T-helper 22 cell (primary cell): ENCODE measurements around the gene KRTAP10-9.
"Not testable (repeated sequence)": the region's sequence is repeated elsewhere in the genome, so short reads cannot be mapped to it uniquely, and the experiment has no call there.

Source experiments
- DNase-seq: peaks from one replicate; pipeline ENCODE4 v3.0.0-alpha.2; 2020; ENCODE audit warnings: low read depth

Gene KRTAP10-9, protein sequence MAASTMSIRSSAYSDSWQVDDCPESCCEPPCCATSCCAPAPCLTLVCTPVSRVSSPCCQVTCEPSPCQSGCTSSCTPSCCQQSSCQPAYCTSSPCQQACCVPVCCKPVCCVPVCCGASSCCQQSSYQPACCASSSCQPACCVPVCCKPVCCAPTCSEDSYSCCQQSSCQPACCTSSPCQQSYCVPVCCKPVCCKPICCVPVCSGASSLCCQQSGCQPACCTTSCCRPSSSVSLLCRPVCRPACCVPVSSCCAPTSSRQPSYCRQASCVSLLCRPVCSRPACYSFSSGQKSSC

DNA sequence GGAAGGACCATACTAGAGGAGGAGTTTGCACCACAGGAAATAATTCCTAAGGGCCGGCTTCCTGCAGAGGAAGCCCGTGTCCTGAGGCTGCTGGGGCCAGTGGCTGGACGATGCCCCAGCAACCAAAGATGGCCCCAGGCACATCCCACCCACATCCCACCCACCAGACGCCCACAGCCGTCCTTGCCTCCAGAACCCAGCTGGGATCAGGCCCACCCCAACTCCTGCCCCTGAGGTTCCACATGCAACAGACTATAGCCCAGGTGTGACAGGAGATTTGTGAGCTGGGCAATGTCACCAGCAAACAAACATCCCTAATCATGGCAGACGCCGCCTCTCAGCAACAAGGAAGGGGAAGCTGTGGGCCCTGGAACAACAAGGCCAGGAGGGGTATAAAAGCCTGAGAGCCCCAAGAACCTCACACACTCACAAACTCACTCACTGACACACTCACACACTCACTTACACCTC, at the start of gene KRTAP10-9:
KRTAP10-9 (plus strand) TSS at position 421 of the 471 bp plus-strand sequence. CDS start 79 bp downstream, outside the sequence.
- DNase-seq = no peak

DNA sequence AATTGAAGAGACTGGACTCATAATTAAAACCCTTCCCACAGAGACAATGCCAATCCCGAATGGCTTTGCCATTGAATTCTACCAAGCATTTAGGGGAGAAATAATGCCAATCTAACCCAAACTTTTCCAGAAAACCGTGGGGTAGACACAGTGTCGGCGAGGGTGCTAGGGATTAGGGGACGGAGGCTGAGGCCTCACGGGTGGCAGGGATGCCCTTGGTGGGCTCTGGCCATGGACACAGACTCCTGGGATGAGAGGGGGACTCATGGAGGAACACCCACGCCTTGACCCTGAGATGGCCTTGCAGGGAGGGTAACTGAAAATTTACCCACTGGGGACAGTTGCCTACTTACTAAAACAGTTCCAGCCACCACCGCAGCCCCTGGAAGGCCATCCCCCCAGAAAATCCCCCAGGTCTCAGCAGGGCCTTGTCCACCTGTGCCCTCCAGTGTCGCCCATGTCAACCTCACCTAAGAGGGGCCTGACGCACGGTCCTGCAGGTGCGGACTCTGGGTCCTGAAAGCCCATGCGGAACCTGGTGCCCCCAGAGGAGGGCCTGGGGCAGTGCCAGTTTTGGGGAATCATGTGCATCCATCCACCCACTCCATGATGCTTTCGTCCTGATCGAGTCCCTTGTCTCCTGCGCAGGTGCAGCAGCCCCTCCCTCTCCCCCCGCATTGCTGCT, 48.4 kb upstream of the KRTAP10-9 start:
- no peak for DNase-seq

DNA sequence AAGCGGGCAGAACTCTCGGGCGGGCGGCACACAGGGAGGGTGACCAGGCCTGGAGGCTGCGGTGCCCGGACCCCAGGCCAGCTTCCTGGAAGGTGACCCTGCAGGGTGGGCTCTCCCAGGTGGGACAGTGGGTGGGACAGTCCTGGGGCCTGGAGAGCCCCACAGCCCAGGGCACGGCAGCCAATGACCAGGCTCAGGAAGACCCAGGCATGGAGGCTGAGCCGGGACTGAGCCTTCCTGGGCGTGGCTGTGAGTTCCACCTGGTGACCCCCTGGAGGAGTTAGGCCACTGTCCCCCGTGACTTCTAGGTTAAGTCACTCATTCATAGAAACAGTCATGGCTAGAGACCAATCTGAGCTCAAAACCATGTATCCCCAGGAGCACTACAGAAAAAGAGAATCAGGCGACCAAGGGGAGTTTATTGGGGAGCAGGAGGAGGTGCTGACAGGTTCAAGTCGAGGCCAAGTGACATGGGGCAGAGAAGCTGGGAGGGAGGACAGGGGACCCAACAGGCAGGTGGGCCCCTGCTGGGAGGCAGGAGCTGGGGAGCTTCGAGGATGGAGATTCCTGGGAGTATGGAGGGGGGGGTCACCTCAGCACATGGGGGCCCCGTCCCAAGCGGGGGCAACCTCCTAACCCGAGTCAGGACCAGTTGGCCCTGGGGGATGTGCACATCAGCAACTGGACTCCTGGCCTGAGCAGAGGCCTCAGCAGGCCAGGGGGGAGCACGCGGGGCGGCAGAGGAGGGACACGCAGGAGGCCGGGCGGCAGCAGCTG, 47.6 kb upstream of the KRTAP10-9 start:
- DNase-seq = no peak

DNA sequence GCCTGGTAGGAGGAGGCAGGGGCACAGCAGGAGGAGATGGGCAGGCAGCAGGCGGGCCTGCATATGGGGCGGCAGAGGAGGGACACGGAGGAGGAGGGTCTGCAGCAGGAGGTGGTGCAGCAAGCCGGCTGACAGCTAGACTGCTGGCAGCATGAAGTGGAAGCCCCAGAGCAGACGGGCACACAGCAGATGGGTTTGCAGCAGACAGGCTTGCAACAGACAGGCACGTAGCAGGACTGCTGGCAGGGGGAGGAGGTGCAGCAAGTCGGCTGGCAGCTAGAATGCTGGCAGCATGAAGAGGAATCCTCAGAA, 47.1 kb upstream of the KRTAP10-9 start:
- no peak for DNase-seq

DNA sequence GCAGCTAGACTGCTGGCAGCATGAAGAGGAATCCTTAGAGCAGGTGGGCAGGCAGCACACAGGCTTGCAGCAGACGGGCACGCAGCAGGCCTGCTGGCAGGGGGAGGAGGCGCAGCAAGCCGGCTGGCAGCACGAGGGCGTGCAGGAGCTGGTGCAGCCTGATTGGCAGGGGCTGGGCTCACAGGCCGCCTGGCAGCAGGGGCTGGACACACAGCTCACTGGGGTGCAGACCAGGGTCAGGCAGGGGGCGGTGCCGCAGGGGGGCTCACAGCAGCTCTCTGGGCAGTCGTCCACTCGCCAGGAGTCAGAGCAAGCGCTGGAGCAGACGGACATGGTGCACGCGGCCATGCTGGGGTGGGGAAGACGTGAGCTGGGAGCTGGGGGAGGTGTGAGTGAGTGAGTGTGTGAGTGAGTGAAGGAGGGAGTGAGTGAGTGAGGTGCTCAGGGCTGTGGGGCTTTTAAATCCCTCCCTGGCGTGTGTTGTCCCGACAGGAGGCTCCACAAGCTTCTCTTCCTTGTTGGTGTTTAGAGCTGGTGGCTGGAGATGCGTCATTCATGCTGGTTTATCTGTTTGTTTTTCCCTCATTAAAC, 46.6 kb upstream of the KRTAP10-9 start, which contains the start of gene KRTAP10-5:
KRTAP10-5 (minus strand) TSS at position 374 of the 591 bp plus-strand sequence; CDS start at position 348, 26 bp downstream.
- not testable (repeated sequence) for DNase-seq

DNA sequence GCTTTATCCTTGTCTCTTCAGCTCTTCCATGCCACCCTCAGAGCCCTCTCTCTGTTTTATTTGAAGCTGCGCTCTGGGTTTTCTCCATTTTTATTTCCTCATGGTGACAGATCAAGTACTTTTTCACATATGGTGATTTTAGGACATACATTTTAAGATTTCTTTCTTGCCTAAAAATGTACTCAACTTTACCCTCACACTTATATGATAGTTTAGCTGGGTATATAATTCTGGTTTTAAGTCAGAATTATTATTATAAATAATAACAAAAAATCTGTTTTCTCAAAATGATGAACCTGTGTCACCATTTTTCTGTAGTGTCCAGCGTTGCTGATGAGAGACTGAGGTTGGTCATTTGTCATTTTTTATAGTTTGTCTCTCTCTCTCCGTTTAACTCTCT, 45.7 kb upstream of the KRTAP10-9 start:
- no peak for DNase-seq

DNA sequence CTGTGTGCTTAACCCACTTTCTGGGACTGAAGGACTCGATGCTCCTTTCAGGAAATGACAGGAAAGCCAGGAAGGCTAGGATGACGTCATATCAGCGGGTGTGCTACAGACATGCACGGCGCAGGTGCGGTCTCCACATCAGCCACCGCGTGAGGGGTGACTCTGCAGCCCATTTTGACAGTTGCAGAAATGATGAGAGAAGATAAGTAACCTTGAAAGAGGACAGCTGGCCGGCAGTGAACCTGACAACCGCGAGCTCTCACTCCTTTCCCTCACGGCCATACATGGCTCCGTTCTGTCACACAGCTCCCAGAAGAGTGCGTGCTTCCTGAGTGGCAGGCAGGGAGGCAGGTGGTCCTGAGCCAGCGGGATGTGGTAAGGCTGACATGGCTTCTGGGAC, 44.8 kb upstream of the KRTAP10-9 start:
- DNase-seq = no peak

DNA sequence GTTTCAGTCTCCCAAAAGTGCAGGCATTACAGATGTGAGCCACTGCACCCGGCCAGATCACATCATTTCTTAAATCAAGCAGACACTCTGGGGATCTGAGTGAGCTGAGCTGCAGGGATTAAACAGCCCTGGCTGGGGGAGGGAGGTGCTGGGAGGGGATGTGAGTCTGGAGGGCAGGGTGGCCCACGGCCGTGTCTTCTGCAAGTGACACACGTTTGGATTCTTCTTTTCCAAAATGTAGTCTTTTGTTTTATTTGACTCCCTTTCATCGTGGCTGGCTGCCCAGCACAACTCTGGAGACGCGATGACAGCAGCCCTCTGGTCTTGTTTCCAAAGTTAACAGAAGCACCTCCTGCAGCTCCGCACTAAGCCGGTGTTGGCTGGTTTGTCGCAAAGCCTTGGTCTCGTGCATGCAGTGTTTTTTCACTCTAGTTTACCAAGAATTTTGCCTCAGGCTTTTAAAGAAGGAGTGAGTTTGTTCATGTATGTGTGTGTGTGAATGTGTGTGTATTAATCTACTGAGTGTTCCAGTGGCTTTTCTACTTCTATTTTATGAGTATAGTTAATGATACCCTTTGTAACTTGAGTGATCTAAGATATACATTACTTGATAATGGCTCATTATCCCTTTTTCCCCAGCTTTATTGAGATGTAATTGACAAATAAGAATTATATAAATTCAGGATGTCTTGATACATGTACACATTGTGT, 43.6 kb upstream of the KRTAP10-9 start:
- DNase-seq = no peak

DNA sequence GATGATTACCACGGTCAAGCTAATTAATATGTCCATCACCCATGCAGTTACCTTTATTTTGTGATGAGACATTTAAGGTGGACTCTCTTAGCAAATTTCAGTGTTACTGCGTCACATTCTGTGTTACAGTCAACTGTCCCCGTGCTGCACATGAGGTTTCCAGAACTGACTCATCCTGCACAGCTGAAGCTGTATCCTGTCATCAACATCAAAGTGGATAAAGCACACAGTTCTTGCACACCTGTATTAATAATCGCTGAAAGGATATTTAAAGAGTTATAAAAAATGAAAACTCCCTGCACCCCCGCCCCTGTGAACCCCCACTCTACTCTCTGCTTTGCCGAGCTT, 43.1 kb upstream of the KRTAP10-9 start:
- DNase-seq = no peak

DNA sequence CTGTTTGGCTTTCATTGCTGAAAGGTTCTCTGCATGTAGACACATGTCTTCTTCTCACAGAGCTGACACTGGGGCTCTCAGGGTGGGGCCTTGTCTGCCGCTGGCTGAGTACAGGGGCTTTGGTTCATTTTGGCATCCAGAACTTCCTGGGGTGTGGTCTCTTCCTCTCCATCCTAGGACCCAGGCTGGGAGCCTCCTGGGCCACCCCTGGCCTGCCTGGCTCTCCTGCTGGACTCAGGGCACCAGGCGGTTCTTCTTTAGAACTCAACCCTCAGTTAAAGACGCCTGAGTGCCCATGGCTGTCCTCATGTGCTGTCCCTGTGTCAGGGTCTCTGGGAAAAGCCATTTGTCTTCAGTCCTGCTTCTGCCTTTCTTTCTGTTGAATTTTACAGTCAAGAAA, 41.0 kb upstream of the KRTAP10-9 start:
- DNase-seq = no peak

DNA sequence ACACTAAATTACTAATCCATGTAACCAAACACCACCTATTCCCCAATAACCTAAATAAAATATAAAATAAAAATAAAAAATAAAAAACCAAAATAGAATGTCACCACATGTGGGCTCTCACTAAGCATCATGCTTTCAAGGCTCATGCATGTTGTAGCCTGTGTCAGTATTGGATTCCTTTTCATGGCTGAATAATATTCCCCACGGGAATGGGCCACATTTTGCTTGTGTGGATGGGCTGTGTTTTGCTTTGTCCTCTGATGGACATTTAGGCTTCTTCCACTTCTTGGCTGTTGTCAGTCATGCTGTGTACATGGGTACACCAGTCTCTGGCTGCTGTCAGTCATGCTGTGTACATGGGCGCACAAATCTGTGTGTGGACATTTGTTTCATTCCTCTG, 37.8 kb upstream of the KRTAP10-9 start:
- DNase-seq = no peak

DNA sequence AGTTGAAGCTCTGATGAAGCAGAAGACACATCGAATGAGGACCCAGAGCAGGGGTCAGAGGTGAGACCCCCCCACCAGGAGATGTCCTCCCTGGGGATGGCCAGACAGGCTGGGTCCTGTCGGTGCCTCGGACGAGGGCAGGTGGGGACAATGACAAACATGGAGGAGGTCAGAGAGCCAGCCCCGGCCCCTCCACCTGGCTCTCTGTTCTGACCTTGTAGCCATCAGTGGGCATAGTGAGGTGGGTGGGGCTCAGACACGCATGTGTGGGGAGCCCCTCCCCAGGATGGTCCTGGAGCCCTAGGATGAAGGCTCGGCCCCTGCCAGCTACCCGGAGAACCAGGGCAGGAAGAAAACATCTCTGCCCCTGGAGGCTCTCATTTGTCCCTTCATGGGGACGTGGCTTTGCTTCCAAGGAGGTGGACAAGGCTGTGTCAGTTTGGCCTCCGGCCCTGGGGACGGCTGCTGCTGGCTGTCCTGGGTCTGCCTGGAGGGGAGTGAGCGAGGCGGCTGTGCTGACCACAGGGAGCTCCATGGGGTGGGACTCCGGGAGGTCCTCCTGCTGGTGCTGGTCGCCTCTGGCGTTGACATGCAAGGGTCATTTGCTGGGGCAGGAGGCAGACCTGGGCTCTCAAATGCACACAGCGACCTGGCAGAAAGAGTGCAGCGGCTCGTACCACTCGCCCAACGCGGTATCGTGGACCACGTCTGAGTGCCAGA, 37.1 kb upstream of the KRTAP10-9 start:
- DNase-seq = no peak

DNA sequence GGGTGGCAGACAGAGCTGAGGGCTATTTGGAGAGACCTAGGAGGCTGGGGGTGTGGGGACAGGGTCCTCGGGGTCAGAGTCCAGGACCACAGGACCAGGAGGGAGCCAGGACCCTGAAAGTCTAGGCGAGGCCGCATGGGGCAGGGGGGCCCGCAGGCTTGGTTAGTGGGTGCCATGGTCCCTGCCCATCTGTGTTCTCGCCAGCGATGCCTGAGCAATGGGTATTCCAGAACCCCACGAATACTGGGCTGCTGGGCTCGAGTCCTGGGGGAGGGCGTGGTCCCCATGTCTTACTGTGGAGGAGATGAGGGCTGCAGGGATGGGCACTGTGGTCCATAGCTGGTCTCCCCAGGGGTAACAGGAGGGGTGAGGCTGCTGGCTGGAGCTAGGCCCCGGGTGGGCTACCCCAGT, 36.6 kb upstream of the KRTAP10-9 start:
- no peak for DNase-seq

DNA sequence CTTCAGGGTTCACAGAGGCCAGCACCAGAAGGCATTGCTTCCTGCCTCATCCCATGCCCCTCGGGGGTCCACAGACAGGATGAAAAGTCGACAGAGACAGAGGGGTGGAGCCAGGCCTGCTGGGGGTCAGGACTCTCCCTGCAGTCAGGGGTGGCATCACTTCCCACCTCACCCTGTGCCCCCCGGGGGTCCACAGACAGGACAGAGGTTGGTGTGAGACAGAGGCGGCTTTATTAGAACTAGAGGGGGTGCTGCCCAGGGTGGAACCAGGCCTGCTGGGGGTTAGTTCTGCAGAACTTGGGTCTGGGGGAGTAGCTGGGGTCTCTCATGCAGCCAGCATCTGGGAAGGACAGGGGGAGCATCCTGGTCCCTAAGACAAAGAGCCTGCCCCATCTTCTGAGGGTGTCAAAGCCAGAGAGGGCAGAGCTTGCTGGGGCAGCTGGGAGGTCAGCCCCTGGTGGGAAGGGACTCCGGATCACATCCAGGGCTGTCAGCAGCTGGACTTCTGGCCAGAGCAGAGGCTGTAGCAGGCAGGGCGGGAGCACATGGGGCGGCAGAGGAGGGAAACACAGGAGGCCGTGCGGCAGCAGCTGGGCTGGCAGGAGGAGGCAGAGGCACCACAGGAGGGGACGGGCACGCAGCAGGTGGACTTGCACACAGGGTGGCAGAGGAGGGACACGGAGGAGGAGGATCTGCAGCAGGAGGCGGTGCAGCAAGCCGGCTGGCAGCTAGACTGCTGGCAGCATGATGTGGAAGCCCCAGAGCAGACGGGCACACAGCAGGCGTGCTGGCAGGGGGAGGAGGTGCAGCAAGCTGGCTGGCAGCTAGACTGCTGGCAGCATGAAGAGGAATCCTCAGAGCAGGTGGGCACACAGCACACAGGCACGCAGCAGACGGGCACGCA, 35.7 kb upstream of the KRTAP10-9 start:
- DNase-seq = not testable (repeated sequence)

DNA sequence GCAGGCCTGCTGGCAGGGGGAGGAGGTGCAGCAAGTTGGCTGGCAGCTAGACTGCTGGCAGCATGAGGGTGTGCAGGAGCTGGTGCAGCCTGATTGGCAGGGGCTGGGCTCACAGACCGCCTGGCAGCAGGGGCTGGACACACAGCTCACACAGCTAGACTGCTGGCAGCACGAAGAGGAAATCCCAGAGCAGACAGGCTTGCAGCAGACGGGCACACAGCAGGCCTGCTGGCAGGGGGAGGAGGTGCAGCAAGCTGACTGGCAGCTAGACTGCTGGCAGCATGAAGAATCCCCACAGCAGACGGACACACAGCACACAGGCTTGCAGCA, 35.1 kb upstream of the KRTAP10-9 start:
- not testable (repeated sequence) for DNase-seq

DNA sequence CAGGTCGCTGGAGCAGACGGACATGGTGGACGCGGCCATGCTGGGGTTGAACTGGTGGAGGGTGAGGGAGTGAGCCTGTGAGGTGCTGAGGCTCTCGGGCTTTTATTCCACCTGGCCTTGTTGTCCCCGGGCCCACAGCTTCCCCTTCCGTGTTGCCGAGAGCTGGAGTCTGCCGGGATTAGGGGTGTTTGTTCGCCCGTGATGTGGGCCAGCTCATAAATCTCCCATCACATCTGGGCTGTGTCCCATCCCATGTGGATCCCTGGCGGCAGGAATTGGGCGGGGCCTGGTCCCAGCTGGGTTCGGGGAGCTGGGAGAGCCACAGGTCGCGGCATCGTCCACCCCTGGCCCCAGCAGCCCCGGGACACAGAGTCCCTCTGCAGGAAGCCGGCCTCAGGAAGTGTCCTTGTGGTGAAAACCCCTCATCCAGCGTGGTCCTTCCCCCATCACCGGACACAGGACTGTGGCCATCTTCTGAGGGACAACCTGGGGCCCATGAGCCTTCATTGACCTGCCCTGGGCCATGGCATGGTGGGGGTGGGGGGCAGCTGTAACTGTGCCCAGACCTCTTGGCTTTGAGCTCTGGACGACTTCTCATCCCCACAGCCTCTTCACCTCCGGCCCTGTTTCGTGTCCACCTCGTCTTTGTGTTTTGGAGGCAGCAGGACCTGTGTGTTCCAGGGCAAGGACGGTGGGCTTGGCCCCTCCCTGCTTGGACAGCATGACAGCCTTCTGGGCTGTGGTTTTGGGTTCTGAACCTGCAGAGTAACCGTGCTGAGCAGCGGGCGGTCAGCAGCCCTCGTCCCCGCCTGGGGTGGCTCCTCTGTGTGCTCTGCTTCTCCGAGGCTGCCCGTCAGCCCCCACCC, 34.2 kb upstream of the KRTAP10-9 start, which contains the start of gene KRTAP10-6:
KRTAP10-6 (minus strand) TSS at position 60 of the 866 bp plus-strand sequence; CDS start at position 39, 21 bp downstream.
- no peak for DNase-seq

DNA sequence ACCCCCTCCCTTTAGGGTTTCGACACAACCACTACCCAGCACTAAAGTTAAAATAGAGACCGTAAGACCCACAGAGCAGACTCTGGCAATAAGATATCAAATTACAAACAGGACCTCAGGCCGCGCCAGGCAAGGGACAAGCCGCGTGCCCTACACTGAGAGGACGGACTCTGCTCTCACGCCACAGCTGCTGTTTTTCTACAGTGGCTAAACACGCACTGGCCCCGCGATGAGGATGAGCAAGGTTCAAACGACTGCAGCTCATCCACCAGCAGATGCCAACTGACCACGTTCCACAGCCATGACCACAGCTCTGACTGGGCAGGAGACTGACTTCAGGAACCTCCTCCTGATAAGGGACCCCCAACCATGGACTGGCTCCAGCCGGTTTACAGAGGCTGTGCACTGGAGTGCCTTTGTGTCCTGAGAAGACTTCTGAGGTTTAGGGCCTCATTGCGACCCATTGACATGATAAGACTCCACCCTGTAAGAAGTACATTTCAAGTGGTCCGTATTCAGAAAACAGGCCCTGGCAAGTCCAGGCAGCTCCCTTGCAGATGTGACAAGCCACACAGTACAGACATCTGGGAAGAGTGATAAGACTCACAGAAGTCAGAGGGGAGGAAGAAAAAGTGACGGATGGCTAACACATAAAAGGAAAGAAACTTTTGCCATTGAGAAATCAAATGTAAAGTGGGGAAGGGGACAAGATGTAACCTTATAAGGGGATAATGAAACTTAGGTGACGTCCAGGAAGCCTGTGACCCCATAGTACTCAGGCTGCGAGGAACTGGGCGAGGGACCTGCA, 33.1 kb upstream of the KRTAP10-9 start:
- DNase-seq = no peak

DNA sequence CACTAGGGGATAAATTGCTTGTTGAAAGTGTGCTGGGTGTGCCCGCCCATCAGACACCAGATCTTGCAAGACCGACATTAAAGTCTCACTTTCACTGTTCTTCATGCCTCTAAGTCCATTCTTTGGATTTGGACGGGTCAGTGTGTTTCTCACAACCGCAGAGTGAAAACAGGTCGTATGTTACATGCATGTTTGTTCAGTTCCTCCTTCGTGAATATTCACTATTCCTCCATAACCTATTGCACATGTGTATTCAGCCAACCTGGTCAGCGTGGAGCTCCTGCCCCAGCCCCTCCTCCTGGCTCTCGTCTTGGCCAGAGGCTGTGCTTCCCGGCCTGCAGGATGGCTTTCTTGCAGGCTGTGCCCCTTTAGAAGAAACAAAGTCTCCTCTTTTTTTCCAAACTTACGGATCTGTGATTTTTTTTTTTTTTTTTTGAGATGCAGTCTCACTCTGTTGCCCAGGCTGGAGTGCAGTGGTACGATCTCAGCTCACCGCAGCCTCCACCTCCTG, 32.4 kb upstream of the KRTAP10-9 start:
- no peak for DNase-seq
